GM08714 (cell line): ENCODE results near the gene NFKB1.

Experiments used
- H3K4me3 ChIP-seq: fragments of 200-500 bp; sonication (Bioruptor generic); 2 replicates; pipeline ENCODE4 v1.5.1; 2014; ENCODE audit warnings: mild to moderate bottlenecking, low read length, inconsistent platforms
- ZNF274 ChIP-seq: IDR thresholded peaks from 2 replicates; pipeline ENCODE4 v1.6.1; 2012; ENCODE audit warnings: mild to moderate bottlenecking, low read depth, low read length

The NFKB1 gene

DNA sequence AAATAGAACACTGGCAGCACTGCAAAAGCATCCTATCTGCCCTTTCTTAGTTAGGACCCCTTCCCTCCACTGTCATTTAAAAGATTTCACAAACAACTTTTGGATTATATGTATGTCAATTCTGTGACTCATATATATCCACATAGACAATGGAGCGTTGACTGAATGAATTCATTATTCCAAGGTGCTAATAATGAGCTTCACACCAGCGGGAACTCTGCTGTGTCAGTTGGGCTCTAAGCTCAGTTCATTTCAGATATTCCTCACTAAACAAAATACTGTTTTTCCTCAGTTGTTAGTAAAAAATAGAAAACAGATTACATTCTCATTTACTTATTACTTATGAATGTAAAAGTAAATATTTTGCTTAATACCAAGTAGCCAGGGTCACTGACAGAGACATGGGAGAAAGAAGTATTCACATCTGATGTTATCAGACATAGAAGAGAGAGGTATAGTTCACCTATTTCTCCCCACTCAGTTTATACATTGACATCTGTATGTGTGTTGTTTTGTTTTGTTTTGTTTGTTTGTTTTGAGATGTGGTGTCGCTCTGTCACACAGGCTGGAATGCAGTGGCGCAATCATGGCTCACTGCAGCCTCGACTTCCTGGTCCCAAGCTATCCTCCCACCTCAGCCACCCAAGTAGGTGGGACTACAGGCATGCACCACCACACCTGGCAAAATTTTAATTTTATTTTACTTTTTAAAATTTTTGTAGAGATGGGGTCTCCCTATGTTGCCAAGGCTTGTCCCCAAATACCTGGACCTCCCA, 10.9 kb downstream of the NFKB1 start:
- no peak overlapping the region for H3K4me3 ChIP-seq
- no peak for TF ChIP-seq ZNF274

DNA sequence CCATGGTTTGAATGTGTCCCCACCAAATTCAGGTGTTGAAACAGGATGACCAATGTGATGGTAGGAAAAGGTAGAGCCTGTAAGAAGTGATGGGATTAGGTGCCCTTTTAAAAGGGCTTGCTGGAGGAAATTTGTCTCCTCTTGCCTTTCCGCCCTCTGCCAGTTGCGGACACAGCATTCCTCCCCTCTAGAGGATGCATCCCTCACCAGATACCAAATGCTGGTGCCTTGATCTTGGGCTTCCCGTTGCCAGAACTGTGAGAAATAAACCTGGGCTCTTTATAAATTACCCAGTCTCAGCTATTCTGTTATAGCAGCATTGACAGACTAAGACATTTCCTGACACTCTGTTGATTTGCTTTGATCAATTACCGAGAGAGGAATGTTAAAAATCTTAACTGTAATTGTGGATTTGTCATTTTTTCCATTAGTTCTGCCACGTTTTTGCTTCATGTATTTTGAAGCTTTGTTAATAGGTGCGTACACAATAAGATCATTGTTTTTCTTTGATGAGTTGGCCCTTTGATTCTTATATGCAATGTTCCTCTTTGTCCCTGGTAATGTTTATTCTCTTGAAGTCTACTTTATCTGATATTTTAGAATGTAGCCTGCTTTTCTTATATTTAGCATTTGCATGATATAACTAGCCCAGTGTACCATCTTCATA, 13.3 kb downstream of the NFKB1 start:
- no peak for TF ChIP-seq ZNF274
- no peak overlapping the region for H3K4me3 ChIP-seq

DNA sequence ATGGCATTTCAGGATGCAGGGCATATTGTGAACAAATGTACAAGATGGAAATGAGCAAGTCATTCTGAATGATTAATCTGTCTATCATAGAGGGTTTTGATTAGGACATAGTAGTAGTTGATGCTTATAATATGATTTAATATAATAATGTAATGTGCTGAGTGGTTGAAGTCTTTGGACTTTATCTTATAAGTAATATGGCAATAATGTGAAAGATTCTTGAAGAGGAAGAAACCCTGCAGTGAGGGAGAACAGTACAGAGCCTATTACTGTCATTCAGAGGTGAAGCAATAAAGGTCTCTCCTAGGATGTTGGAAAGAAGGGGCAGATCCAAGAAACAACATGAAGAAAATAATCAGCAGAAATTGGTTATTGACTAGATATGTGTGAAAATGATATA, 16.6 kb downstream of the NFKB1 start:
- no peak for TF ChIP-seq ZNF274
- H3K4me3 ChIP-seq = no peak overlapping the region

DNA sequence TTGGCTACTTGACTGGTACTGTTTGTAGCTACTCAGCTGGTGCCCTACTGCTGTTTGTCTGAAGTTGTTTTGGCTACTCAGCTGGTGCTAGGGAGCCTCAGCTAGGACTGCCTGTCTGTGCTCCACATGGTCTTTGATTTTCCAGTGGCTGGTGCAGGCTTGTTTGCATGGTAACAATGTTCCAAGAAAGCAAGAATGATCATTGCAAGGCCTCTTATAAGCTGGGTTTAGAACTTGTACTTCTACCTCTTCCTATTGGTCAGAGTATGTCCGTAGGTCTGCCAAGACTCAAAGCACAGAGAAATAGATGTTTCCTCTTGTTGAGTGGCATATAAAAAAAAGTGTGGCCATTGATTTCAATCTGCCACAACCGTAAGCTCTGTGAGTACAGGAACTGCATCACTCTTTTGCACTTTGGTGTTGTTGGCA, 17.6 kb downstream of the NFKB1 start:
- H3K4me3 ChIP-seq = no peak overlapping the region
- TF ChIP-seq ZNF274 = no peak

DNA sequence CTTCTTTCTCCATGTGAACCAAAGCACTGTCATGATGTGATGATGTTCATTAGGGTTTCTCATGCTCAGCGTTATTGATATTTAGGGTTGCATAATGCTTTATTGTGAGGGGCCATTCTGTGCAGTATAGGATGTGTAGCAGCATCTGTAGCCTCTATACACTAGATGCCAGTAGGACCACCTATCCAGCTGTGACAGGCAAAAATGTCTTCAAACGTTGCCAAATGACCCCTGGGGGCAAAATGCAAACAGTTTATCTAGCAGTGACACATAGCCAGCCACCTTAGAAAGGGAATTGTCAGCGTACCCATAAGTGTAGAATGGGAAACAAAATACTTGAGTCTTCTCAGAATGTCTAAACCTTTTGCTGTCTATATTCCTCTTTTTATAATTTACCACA, 18.8 kb downstream of the NFKB1 start:
- TF ChIP-seq ZNF274 = no peak

DNA sequence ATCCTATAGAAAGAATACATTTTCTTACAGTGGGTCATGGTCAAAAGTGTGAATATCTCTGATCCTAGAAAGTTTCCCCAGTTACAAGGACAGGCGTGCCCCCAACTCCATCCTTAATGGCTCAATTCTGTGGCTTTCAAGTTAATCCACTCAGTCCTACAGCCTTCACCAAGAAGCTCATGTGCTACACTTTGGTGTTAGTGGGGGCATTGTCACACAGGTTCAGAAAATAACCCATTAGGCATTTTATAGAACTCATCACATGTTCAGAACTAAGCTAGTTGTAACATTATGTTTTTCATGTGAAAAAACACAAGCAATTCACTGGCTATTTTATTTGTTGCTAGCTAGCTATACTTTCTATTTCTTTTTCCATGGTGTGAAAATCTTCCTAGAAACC, 20.4 kb downstream of the NFKB1 start:
- no peak overlapping the region for H3K4me3 ChIP-seq
- no peak for TF ChIP-seq ZNF274

More for the DNA sequence above, 18.8 kb downstream of the NFKB1 start:
- H3K4me3 ChIP-seq = no peak overlapping the region

DNA sequence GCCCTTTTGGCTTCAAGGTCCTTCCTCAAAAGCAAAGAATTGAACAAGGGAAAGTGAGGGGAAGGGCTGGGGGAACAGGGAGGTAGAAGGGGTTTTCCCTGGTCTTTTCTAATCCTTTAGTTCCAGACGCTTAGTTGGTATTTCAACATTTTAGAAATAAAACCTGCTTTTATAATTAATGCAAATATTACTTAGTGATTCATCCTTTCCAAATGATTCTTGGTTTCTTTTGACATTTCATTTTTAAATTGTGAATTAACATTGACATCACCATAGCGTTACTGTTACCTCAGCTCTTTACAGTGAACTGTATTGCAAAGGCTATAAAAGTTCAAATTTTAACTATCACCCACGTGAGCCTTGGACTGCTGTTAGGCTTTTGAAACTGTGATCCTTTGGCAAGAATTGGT, 20.9 kb downstream of the NFKB1 start:
- no peak overlapping the region for H3K4me3 ChIP-seq

DNA sequence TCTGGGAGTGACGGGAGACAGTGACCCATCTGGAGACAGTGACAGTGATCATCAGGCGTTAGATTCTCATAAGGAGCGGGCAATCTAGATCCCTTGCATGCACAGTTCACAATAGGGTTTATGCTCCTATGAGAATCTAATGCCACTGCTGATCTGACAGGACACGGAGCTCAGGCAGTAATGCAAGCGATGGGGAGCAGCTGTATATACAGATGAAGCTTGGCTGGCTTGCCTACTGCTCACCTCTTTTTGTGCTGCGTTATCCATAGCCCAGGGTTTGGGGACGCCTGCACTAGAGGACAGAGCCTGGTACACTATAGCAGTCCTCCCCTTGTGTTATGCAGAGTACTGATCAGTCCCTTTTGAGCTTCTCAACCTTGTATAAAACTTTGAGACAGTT, 23.5 kb downstream of the NFKB1 start:
- no peak overlapping the region for H3K4me3 ChIP-seq
- TF ChIP-seq ZNF274 = no peak

More for the DNA sequence above, 20.9 kb downstream of the NFKB1 start:
- TF ChIP-seq ZNF274 = no peak

DNA sequence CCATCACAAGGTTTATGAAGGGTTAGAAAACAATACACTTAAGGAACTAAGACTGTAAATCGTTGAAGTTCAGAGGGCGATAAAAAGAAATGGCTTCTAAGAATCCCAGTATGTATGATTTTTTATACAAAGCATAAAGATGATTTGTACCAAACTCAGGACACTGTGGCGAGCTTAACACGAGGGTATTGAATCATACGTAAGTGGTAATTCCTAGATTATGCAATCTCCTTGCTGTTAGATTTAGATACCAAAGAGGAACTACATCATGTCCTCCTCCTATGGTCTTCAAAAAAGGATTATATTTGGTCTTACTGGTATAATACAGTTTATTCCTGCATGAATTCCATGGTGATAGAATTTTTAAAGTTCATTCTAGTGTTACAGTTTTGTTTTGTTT, 23.9 kb downstream of the NFKB1 start:
- H3K4me3 ChIP-seq = no peak overlapping the region
- no peak for TF ChIP-seq ZNF274

DNA sequence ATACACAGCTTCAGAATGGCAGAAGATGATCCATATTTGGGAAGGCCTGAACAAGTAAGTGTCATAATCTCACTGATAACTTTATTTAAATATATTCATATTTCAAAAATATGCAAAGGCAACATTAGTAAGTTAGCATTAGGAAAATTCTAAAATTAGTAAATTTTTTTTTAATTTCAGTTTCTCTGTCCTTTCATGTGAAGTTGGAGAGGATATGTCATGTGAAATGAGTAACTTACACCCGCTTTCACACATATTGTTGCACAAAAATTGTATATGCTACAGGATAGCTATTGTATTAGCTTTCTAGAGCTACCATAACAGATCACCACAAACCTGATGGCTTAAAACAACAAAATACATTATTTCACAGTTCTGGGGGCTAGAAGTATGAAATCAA, 24.3 kb downstream of the NFKB1 start:
- no peak for TF ChIP-seq ZNF274

DNA sequence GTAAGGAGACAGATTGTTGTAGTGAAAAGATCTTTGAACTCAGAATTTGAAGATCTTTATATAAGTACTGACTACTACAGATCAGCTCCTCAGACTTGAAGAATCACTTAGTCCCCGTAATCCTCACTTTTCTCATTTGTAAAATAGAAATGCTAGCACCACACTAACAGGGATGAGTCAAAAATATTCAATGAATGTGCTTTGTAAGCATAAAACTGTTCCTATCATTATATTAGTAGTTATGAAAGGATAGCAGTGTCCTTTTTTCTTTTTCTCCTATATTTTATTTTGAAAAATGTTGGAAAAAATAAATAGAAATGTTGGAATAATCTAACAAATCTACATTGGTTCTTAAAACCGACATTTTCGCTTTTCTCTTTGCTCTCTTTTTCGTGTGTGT, 25.4 kb downstream of the NFKB1 start:
- no peak for TF ChIP-seq ZNF274
- H3K4me3 ChIP-seq = no peak overlapping the region

More for the DNA sequence above, 24.3 kb downstream of the NFKB1 start:
- H3K4me3 ChIP-seq = no peak overlapping the region

DNA sequence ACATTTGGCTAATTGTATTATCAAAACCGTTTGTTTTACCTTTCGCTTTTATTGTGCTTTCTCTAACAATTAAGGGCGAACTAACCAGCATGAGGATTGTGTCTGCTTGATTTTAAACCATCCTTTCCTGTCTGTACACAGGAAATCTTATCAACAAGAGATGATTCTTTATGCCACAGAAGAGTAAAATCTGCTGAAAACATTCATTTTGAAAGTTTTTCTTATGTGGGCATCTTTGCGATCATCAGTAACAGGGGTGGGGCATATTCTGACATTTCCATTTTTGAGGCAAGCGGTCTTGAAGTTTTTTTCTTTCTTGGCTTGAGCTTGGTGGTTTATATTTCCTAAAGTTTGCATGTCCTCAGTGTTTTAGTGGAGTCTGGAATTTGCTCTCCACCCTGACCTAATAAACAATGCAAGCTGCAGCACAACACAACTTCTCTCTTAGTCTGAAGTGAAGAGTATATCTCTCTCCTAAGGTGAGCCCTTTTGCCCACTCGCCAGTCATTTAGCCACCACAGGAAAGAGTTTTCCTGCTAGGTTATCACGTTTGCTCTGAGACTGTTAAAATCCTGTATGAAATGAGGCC, 26.6 kb downstream of the NFKB1 start:
- no peak for TF ChIP-seq ZNF274
- no peak overlapping the region for H3K4me3 ChIP-seq

DNA sequence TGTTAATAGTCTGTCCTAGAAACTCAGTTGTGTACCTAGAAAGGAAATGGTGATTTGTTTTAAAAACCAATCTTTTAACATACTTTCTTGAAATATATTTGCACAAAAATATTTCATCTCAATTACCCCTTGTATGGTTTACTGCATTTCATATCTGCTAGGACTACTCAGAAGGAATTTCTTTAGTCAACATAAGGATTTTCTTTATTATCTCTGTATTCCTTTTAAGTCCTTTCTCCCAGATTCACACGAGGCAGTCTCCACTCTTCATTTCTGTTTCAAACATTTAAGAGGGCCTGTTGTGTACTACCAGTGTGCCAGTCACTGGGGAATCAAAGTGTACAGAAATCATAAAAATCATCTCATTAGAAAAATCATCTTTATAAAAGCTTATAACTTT, 28.8 kb downstream of the NFKB1 start:
- no peak for TF ChIP-seq ZNF274
- H3K4me3 ChIP-seq = no peak overlapping the region

DNA sequence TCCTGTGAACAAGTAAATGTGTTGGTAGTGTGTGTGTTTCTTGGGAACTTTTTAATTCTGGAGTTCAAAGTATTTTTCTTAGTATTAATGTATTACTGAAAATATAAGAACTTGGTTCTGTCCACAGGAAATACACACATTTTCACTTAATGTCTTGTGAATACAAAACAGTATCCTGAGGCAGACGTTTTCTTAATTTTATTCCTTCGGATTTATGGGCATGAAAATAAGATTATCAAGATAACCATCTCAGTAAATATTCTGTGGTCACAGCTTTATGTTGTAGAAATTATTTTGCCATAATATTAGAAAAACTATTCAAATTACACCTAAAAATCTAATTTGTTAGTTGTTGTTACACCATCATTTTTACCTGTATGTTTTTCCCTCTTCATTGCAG, 29.8 kb downstream of the NFKB1 start:
- H3K4me3 ChIP-seq = no peak overlapping the region
- no peak for TF ChIP-seq ZNF274

DNA sequence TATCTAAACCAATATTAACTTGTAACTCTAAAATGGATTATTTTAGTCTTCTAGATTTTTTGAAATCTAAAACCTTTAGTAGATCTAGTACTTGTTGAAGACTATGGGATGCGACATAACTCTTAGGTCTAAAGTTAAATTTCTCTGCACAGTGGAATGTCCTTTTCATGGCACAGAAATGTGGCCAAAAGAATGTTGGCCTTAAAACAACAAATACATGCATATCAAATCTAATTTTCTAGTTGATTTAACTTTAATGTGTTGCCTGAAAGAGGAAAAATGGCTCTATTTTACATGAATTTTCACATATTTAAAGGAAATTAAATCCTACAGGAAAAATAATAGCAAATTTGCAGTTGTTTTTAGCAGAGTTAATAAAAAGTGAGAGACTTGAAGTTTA, 30.3 kb downstream of the NFKB1 start:
- TF ChIP-seq ZNF274 = no peak
- no peak overlapping the region for H3K4me3 ChIP-seq

DNA sequence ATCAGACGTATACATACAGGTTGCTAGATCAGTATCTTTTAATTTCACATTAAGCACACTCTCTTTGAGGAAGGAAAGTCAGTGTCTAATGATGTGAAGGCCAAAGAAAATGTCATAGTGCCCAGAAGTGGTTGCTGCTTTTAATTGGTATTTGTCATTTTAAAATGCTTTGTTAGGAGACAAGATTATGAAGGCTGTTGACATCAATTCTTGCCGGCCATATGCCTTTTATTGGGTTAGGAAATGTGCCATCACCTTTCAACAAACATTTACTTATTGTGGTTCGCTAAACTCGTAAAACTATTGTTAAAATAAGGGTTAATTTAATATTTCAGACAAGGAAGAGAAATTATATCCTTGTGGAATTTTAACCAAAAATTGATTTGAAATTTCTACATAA, 32.2 kb downstream of the NFKB1 start:
- TF ChIP-seq ZNF274 = no peak

More for the DNA sequence above, 32.2 kb downstream of the NFKB1 start:
- no peak overlapping the region for H3K4me3 ChIP-seq
